ENCODE results near the gene MRPL53. TPM values are rescaled to one million over a fixed set of nuclear protein-coding genes. Genes with fewer than 3 reads are reported as not detected.
A peak's percentile ranks its signal among the peaks of the same experiment; 100 is the strongest.

Gene MRPL53
- total and polyA plus RNA-seq, 2 of the 4 experiments (the other 2 are of a cell fraction), result 5.2 to 39.0 TPM

DNA sequence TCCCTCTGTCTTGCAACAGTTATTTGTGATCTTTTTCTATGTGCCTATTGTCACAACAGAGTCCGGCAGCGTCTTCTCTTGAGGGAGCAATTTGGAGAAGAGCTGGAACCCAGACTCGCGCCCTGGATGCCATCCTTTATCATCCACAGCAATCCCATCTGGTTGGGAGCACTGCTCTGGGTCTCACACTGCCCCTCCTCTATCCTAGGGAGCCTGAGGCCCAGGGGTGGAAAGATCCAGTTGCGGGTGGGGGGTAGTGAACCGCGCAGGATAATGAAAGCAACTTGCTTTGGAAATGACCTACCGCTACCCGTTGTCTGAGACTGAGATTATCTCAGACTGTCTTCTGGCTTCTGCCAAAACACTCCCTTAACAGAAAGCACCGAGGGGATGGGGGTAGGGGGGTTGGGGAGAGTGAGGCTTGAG, 13.5 kb downstream of the MRPL53 start:
- no CpG with 5 or more reads among the region's 10 CpGs for WGBS, 2 experiments (ENCODE audit: extremely low coverage in 2 of 2, insufficient read length in 1 of 2)
- Histone ChIP-seq H3K4me3 (ENCODE audit: insufficient read depth, low read depth, low read length) (peak overlapping the region; percentile 80), H3K18ac (ENCODE audit: low read depth, low read length) (no peak overlapping the region), H2AK5ac (ENCODE audit: low read depth, low read length) (peak overlapping the region; percentile 80), H3K4ac (ENCODE audit: low read depth, low read length) (peak overlapping the region; percentile 96), H2BK120ac (ENCODE audit: low read depth, low read length) (no peak overlapping the region), H4K5ac (ENCODE audit: low read depth, low read length) (peak overlapping the region; percentile 78), H3K9ac (ENCODE audit: low read depth, low read length) (peak overlapping the region; percentile 86), H2BK20ac (ENCODE audit: low read depth, low read length) (no peak overlapping the region), H3K4me1 (ENCODE audit: control insufficient read depth, insufficient read depth, low read length) (peaks cover 10% of the 10 kb centered on the region), H4K8ac (ENCODE audit: low read depth in 2 of 2, low read length in 2 of 2) (peak overlapping the region; percentile 66 to 95), H2BK5ac (ENCODE audit: low read depth, low read length, poor library complexity, severe bottlenecking) (peak overlapping the region; percentile 56), H3K9me3 (ENCODE audit: control insufficient read depth, insufficient read depth, low read length) (no peaks in the 10 kb centered on the region), H2AFZ (replicated peaks; ENCODE audit: low read length, poor library complexity) (peak overlapping the region; percentile 77), H3K23ac (ENCODE audit: low read depth, low read length) (peak overlapping the region; percentile 94), H2BK15ac (ENCODE audit: low read depth, low read length) (peak overlapping the region; percentile 33; the same call in 1 of the 3 replicates), H3K14ac (replicated peaks; ENCODE audit: low read depth, low read length) (peak overlapping the region; percentile 97), H4K20me1 (ENCODE audit: insufficient read depth, low read length) (no peaks in the 10 kb centered on the region), H3K27me3 (ENCODE audit: control insufficient read depth, insufficient read depth, low read length) (no peaks in the 10 kb centered on the region), H3K56ac (ENCODE audit: extremely low read depth, insufficient read depth, low read length) (peak overlapping the region; percentile 92), H3K36me3 (ENCODE audit: control insufficient read depth, insufficient read depth, low read length) (peaks cover 21% of the 10 kb centered on the region), H4K91ac (ENCODE audit: insufficient read depth, low read depth, low read length) (peak overlapping the region; percentile 83; the same call in 1 of the 2 replicates), H2AK9ac (replicated peaks; ENCODE audit: low read depth, low read length, poor library complexity) (peak overlapping the region; percentile 97), H3K9me1 (ENCODE audit: insufficient read depth, low read length) (0 out of 2 replicates have a peak, but pooled peaks cover 3% of the 10 kb centered on the region), H3K4me2 (ENCODE audit: low read depth, low read length) (peak overlapping the region; percentile 87), H3K79me1 (ENCODE audit: low read depth in 1 of 2, low read length in 2 of 2) (peaks cover 18 to 53% of the 10 kb centered on the region in 2 experiments), H3K27ac (ENCODE audit: insufficient read depth, low read length) (peak overlapping the region; percentile 70)
- POLR2A ChIA-PET (ENCODE audit: unreplicated experiment), result interaction anchor here (0.9 kb wide), 1 partner anchor 24 kb away, joined by 5 read pairs; the partner anchor contains the start of genes CCDC142 and TTC31
- no peak for DNase-seq
- BruUV-seq (replicated peaks), result no TSS peak
- TF ChIP-seq MXI1 (IDR thresholded peaks at IDR 0.05; ENCODE audit: borderline replicate concordance, low read depth, low read length), result no peak
- TF ChIP-seq, protein P1, sequence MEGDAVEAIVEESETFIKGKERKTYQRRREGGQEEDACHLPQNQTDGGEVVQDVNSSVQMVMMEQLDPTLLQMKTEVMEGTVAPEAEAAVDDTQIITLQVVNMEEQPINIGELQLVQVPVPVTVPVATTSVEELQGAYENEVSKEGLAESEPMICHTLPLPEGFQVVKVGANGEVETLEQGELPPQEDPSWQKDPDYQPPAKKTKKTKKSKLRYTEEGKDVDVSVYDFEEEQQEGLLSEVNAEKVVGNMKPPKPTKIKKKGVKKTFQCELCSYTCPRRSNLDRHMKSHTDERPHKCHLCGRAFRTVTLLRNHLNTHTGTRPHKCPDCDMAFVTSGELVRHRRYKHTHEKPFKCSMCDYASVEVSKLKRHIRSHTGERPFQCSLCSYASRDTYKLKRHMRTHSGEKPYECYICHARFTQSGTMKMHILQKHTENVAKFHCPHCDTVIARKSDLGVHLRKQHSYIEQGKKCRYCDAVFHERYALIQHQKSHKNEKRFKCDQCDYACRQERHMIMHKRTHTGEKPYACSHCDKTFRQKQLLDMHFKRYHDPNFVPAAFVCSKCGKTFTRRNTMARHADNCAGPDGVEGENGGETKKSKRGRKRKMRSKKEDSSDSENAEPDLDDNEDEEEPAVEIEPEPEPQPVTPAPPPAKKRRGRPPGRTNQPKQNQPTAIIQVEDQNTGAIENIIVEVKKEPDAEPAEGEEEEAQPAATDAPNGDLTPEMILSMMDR (conservative IDR thresholded peaks at IDR 0.05; ENCODE audit: low read depth, low read length), result no peak
- no peak for TF ChIP-seq RAD21 (IDR thresholded peaks at IDR 0.05; ENCODE audit: low read length)
- no peak for TF ChIP-seq MAFK (IDR thresholded peaks at IDR 0.05; ENCODE audit: low read depth, low read length)
- no peak for TF ChIP-seq BHLHE40 (IDR thresholded peaks at IDR 0.05; ENCODE audit: low read depth, low read length)
- TF ChIP-seq SMC3 (IDR thresholded peaks at IDR 0.05; ENCODE audit: low read depth, low read length), result no peak
- TF ChIP-seq, protein P2, sequence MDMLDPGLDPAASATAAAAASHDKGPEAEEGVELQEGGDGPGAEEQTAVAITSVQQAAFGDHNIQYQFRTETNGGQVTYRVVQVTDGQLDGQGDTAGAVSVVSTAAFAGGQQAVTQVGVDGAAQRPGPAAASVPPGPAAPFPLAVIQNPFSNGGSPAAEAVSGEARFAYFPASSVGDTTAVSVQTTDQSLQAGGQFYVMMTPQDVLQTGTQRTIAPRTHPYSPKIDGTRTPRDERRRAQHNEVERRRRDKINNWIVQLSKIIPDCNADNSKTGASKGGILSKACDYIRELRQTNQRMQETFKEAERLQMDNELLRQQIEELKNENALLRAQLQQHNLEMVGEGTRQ (IDR thresholded peaks at IDR 0.05; ENCODE audit: low read depth, low read length), result no peak
- TF ChIP-seq NFE2L2 (IDR thresholded peaks at IDR 0.05; ENCODE audit: low read depth, low read length), result no peak
- no peak for TF ChIP-seq POLR2A (IDR thresholded peaks at IDR 0.05; ENCODE audit: low read depth, low read length)
- no peak for TF ChIP-seq RCOR1 (IDR thresholded peaks at IDR 0.05; ENCODE audit: insufficient replicate concordance, low read length)
- TF ChIP-seq CEBPB (IDR thresholded peaks at IDR 0.05; ENCODE audit: low read depth, low read length), result no peak
- no peak for TF ChIP-seq MAZ (IDR thresholded peaks at IDR 0.05; ENCODE audit: borderline replicate concordance, low read depth, low read length)
- no peak for TF ChIP-seq CHD1 (IDR thresholded peaks at IDR 0.05; ENCODE audit: low read depth, low read length)
- TF ChIP-seq, protein P3, sequence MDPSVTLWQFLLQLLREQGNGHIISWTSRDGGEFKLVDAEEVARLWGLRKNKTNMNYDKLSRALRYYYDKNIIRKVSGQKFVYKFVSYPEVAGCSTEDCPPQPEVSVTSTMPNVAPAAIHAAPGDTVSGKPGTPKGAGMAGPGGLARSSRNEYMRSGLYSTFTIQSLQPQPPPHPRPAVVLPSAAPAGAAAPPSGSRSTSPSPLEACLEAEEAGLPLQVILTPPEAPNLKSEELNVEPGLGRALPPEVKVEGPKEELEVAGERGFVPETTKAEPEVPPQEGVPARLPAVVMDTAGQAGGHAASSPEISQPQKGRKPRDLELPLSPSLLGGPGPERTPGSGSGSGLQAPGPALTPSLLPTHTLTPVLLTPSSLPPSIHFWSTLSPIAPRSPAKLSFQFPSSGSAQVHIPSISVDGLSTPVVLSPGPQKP (IDR thresholded peaks at IDR 0.05; ENCODE audit: borderline replicate concordance, low read depth, low read length), result no peak
- no peak for TF ChIP-seq RFX5 (IDR thresholded peaks at IDR 0.05; ENCODE audit: low read depth, low read length)
- no peak for TF ChIP-seq FOS (IDR thresholded peaks at IDR 0.05; ENCODE audit: low read depth, low read length)
- dilution Hi-C loops (cut with HindIII; ENCODE audit: low sequenced_read_pairs, unreplicated experiment) (no loop called here), in situ Hi-C loops (cut with MboI; ENCODE audit: low sequenced_read_pairs) (no loop called here), intact Hi-C loops (cut with micrococcal nuclease) (no loop called here)
- CTCF ChIA-PET, result no interaction called here
- no peak for ATAC-seq (ENCODE audit: low read depth)
